HG02610 (cell line): Measurements from ENCODE around the gene YTHDF1.

ENCODE experiments used
- ATAC-seq: cut with Tn5 transposase; IDR thresholded peaks from one replicate; pipeline ENCODE4 v1.9.1; 2021; ENCODE audit warnings: mild to moderate bottlenecking, moderate library complexity; ENCODE audit not compliant: unreplicated experiment

YTHDF1 gene

GRCh38 chr20:63186528-63187316 is 29.2 kb downstream of the YTHDF1 start:
- ATAC-seq, result no peak

GRCh38 chr20:63186084-63186483 is 29.8 kb downstream of the YTHDF1 start:
- no peak for ATAC-seq

DNA sequence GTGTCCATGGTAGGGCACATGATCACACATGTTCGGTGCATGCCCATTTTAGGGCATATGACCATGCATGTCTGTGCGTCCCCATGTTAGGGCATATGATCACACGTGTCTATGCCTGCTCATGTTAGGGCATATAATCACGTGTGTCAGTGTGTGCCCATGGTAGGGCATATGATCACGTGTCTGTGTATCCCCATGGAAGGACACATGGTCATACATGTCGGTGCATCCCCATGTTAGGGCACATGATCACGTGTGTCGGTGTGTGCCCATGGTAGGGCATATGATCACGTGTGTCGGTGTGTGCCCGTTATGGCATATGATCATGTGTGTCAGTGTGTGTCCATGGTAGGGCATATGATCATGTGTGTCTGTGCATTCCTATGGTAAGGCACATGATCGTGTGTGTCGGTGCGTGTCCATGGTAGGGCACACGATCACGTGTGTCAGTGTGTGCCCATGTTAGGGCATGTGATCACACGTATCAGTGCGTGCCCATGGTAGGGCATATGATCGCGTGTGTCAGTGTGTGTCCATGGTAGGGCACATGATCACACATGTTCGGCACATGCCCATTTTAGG is 30.6 kb downstream of the YTHDF1 start:
- ATAC-seq, result no peak

DNA sequence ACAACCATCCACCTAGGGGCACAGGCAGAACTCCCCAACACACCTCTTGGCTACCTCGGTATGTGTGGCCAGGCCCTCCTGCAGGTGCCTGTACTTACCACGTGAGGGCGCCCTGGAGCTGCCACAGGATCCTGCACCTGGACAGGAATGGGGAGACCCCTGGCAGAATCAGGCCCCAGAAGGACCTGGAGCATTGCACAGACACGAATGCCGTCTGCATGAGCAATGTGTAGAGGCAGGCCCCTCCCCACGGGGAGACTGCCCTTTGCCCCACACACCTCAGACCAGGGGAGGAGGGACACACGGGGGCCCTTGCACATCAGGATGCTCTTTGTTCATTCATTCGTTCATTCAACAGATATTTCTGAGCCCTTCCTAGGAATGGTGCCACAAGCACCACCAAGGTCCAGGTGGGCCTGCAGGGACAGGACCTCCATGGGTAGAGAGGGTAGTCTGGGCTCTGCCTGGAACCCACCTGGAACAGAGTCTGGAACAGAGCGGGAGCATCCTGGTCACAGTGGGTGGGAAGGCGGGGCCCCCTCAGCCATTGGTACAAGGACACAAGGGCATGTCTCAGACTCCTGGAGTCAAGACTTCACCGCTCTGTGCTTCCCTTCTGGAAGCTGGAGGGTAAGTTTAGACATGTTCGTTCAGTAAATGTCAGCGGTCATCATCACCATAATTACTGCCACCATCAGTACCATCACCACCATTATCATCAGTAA is 32.3 kb downstream of the YTHDF1 start:
- no peak for ATAC-seq

DNA sequence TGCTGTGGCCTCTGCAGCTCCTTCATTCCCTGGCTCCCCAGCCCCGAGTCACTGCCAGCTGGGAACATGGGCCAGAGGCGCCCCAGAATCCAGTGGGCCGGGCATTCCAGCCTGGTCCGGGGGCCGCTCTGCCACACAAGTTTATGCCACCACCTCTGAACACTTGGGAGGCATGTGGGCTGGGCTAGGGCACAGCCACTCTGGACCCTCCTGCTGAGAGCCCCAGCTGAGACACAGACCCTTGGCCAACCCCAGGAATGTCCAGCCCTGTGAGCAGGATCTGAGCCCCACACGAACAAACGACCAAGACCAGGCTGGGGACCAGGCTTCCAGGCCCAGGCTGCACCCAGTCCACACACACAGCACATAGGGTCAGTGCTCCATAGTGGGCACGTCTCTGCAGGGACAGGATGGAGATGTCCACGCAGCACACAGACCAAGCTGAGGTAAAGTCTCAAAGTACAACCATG is 33.0 kb downstream of the YTHDF1 start:
- ATAC-seq, result no peak

- ATAC-seq, result no peak
Measured at GRCh38 chr20:63182425-63182824, 33.5 kb downstream of the YTHDF1 start.

- ATAC-seq, result no peak
Measured at GRCh38 chr20:63181226-63181625, 34.7 kb downstream of the YTHDF1 start.

GRCh38 chr20:63180569-63181185 is 35.3 kb downstream of the YTHDF1 start:
- ATAC-seq, result no peak

DNA sequence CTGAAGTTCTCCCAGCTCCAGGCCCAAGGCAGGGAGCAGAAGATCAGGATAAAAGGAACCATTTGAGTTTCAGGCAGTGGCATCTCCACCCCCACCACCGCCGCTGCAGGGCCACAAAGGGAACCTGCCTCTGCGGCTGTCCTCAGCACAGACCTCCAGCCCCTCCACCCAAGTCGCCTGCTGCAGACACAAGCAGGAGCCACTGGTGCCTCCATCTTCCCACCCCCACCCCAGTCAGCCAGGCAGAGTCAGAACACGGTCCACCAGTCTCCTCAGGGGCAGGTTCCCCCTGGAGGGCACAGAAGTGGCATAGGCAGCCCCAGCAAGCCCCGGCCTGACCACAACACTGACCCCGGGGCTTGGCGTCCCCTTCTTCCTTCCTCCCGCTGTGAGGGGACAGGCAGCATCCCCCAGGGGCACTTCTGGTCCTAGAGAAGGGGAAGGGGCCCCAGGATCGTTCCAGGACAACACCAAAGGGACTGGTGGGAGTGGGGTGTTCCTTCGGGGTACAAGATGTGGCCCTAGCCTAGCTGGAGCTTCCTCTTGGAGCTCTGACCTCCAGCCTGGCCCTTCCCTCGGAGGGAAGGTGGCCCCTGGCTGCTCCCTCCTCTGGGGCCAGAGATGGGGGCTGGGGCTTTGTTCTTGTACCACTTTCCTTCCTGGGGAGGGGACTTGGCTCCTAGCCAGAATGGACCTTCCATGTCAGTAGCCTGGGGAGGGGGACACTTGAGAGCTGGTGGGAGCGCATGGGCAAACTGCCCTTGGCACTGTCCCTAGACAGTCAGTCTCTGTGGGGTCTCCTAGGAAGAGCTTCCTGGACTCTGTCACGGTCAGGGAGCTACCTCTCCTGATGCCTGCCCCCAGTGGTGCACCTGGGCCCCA is 36.0 kb downstream of the YTHDF1 start:
- ATAC-seq, result no peak

DNA sequence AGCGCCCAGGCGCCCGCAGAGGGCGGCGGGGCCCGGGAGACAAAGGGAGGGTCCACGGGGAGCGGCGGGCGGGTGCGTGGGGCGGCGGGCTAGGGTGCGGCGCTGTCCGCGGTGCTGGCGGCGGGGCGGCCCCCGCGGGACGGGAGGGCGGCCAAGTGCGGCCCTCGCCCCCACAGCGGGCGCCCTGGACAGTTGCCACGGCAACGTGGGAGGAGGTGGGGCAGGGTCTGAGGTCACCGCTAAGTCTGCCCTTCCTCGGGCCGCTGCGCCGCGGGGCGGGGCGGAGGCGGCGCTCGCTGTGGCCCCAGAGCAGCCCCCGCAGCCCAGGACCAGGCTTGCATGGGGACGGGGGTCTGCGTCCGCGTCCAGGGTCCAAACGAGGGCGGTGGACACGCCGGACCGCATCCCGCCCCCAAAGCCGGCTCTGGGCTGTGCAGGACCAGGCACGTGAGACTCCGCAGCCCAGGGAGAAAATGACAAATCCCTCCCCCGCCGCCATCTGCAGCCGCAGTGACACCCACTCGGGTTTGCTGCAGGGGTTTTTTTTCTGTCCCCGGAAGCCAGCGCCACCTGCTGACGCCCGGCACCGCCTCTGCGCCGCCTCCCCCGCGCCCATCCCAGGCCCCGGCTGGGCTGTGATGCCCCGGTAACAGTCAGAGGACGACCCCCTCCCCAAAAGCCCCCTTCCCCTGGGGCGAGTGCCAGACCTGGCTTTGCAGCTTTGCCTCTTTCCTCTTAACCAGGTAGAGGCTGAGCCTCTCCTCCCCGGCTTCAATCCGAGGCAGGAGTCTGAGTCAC is 36.8 kb downstream of the YTHDF1 start:
- ATAC-seq, result no peak

GRCh38 chr20:63178446-63178820 is 37.5 kb downstream of the YTHDF1 start:
- no peak for ATAC-seq

- ATAC-seq, result no peak
Measured at GRCh38 chr20:63177785-63178445, 38.0 kb downstream of the YTHDF1 start.

- ATAC-seq, result no peak
Measured at GRCh38 chr20:63177134-63177784, 38.7 kb downstream of the YTHDF1 start.

GRCh38 chr20:63176427-63177133 is 39.4 kb downstream of the YTHDF1 start:
- ATAC-seq, result no peak

- no peak for ATAC-seq
Measured at GRCh38 chr20:63176034-63176426, 39.9 kb downstream of the YTHDF1 start.

DNA sequence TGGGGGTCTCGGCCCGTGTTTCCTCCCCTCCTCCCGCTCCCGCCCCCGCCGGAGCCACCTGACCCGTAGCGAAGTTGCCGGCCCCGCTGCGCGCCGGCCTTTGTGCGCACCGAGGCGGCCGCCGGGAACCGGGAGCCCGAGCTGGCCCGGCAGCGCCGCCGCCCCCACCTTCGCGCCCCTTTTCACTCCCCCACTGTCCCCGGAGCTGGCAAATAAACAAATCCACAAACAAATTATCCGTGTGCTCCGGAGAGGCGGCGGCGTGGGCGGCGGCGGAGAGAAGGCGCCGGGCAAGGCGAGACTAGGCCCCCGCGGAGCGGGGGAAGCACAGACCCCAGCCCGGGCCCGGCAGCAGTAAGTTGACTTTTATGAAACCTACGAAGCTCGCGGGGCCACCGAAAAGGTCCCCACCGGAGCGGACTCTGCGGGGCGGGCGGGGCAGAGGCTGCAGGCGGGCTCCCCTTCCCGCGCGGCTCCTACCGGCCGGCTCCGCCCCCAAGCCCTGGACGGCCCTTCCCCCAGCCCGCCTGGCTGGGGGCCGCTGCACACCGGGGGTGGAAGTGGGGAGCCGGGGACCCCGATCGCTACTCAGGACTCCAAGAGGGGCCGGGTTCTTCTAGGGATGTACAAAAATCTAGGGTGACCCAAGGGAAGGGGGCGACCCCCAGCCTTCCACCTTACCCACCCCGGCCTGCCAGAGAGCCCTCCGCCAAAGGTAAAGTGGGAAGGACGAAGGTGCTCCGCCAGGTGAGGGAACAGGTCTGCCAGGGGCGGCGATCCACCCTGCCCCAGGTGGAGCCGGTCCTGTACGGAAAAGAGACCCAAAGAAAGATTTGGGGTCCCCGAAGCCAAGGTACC is 40.7 kb downstream of the YTHDF1 start:
- no peak for ATAC-seq
